Measurements from ENCODE around the gene NR2F1.

The NR2F1 gene

DNA sequence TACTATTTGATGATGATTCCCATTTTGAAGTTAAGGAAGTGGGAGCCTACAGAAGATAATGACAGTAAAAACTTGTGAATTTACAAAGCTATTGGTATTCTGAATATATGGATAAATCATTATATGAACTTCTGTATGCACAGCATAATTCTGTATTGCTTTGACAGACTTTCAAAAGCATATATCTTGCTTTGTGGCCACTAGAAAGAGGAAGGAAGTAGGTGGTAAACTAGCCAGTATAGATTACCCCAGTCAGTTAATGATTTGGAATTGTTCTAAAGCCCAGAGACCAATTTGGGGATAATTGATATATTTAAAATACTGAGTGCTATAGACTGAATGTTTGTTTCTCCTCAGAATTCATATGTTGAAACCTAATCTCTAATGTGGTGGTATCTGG lies 53.0 kb downstream of the NR2F1 start:
- no peaks in the 10 kb centered on the region for H3K4me1 ChIP-seq (ENCODE audit: low read depth, poor library complexity, severe bottlenecking)
- no peak overlapping the region for H3K4me2 ChIP-seq

DNA sequence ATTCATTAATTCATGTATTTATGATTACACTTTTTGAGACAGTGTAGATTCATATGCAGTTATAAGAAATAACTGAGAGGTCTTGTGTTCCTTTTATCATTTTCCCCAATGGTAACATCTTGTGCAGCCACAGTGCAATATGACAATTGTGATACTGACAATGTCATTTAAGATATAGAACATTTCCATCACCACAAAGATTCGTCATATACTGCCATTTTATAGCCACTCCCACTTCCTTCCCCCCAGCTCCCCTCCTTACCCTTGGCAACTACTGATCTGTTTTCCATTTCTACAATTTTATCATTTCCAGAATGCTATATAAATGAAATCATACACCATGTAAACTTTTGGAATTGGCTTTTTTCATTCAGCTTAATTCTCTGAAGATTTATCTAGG lies 53.8 kb downstream of the NR2F1 start:
- no peak overlapping the region for H3K27ac ChIP-seq
- no peak overlapping the region for H3K4me2 ChIP-seq
- no peaks in the 10 kb centered on the region for H3K79me2 ChIP-seq (ENCODE audit: insufficient read depth, low read depth)
- H3K27me3 ChIP-seq (ENCODE audit: insufficient read depth, low read depth): no peaks in the 10 kb centered on the region
- H3K4me3 ChIP-seq (IDR thresholded peaks at IDR 0.05; ENCODE audit: insufficient read depth, low read depth, low read length): no peak overlapping the region
- H4K20me1 ChIP-seq (ENCODE audit: insufficient read depth): no peaks in the 10 kb centered on the region
- no peak overlapping the region for H3K9ac ChIP-seq
- no peaks in the 10 kb centered on the region for H3K36me3 ChIP-seq (ENCODE audit: insufficient read depth)
- TF ChIP-seq, protein P1, sequence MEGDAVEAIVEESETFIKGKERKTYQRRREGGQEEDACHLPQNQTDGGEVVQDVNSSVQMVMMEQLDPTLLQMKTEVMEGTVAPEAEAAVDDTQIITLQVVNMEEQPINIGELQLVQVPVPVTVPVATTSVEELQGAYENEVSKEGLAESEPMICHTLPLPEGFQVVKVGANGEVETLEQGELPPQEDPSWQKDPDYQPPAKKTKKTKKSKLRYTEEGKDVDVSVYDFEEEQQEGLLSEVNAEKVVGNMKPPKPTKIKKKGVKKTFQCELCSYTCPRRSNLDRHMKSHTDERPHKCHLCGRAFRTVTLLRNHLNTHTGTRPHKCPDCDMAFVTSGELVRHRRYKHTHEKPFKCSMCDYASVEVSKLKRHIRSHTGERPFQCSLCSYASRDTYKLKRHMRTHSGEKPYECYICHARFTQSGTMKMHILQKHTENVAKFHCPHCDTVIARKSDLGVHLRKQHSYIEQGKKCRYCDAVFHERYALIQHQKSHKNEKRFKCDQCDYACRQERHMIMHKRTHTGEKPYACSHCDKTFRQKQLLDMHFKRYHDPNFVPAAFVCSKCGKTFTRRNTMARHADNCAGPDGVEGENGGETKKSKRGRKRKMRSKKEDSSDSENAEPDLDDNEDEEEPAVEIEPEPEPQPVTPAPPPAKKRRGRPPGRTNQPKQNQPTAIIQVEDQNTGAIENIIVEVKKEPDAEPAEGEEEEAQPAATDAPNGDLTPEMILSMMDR (conservative IDR thresholded peaks at IDR 0.05; ENCODE audit: low read depth, low read length): no peak
- H3K4me1 ChIP-seq (ENCODE audit: low read depth, poor library complexity, severe bottlenecking): no peaks in the 10 kb centered on the region
- H2AFZ ChIP-seq (ENCODE audit: low read depth): no peak overlapping the region

More for the DNA sequence above, 53.0 kb downstream of the NR2F1 start:
- no peak overlapping the region for H3K4me3 ChIP-seq (IDR thresholded peaks at IDR 0.05; ENCODE audit: insufficient read depth, low read depth, low read length)
- H3K36me3 ChIP-seq (ENCODE audit: insufficient read depth): no peaks in the 10 kb centered on the region
- no peaks in the 10 kb centered on the region for H4K20me1 ChIP-seq (ENCODE audit: insufficient read depth)
- H2AFZ ChIP-seq (ENCODE audit: low read depth): no peak overlapping the region
- no peak overlapping the region for H3K9ac ChIP-seq
- H3K27me3 ChIP-seq (ENCODE audit: insufficient read depth, low read depth): no peaks in the 10 kb centered on the region
- H3K27ac ChIP-seq: no peak overlapping the region
- TF ChIP-seq, protein P1 (conservative IDR thresholded peaks at IDR 0.05; ENCODE audit: low read depth, low read length): no peak
- H3K79me2 ChIP-seq (ENCODE audit: insufficient read depth, low read depth): no peaks in the 10 kb centered on the region

DNA sequence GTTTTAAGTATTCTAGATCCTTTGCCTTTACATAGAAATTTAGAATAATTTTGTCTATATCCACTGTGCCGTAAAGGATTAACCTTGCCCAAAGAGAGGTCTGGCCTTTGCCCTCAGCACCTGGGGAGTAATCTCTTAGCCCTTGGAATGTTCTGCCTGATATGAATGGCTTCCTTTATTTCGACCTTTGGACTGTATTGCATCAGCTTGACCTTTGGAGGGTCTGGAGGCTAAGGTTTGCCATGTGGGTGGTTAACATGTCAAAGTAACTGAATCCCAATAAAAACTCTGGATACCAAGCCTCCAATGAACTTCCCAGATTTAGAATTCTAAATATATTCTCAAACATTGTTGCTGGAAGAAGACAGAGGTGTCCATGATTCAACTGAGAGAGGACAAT lies 54.7 kb downstream of the NR2F1 start:
- no peak overlapping the region for H3K9ac ChIP-seq
- H3K27me3 ChIP-seq (ENCODE audit: insufficient read depth, low read depth): no peaks in the 10 kb centered on the region
- no peaks in the 10 kb centered on the region for H3K36me3 ChIP-seq (ENCODE audit: insufficient read depth)
- no peak overlapping the region for H2AFZ ChIP-seq (ENCODE audit: low read depth)
- H4K20me1 ChIP-seq (ENCODE audit: insufficient read depth): no peaks in the 10 kb centered on the region
- H3K27ac ChIP-seq: no peak overlapping the region
- H3K79me2 ChIP-seq (ENCODE audit: insufficient read depth, low read depth): no peaks in the 10 kb centered on the region
- no peak overlapping the region for H3K4me2 ChIP-seq
- no peaks in the 10 kb centered on the region for H3K4me1 ChIP-seq (ENCODE audit: low read depth, poor library complexity, severe bottlenecking)
- TF ChIP-seq, protein P1 (conservative IDR thresholded peaks at IDR 0.05; ENCODE audit: low read depth, low read length): no peak
- H3K4me3 ChIP-seq (IDR thresholded peaks at IDR 0.05; ENCODE audit: insufficient read depth, low read depth, low read length): no peak overlapping the region

DNA sequence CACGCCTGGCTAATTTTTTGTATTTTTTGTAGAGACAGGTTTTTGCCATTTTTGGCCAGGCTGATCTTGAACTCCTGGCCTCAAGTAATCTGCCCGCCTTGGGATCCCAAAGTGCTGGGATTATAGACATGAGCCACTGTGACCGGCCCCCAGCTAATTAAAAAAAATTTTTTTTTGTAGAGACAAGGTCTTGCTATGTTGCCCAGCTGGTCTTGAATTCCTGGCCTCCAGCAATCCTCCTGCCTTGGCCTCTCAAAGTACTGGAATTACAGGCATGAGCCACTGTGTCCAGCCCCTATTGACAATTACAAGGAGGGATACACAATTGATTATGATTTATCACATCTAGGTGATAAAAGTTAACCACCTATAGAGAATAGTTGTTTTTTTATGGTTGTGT lies 59.5 kb downstream of the NR2F1 start:
- Histone ChIP-seq H3K27me3 (ENCODE audit: insufficient read depth, low read depth) (no peaks in the 10 kb centered on the region), H3K27ac (no peak overlapping the region), H3K4me2 (no peak overlapping the region), H3K36me3 (ENCODE audit: insufficient read depth) (no peaks in the 10 kb centered on the region), H3K4me1 (ENCODE audit: low read depth, poor library complexity, severe bottlenecking) (no peaks in the 10 kb centered on the region), H3K79me2 (ENCODE audit: insufficient read depth, low read depth) (no peaks in the 10 kb centered on the region), H4K20me1 (ENCODE audit: insufficient read depth) (no peaks in the 10 kb centered on the region), H3K4me3 (IDR thresholded peaks at IDR 0.05; ENCODE audit: insufficient read depth, low read depth, low read length) (no peak overlapping the region), H2AFZ (ENCODE audit: low read depth) (no peak overlapping the region), H3K9ac (no peak overlapping the region)
- TF ChIP-seq, protein P1 (conservative IDR thresholded peaks at IDR 0.05; ENCODE audit: low read depth, low read length): no peak
